ENCODE results near the gene NEK10. TPM values are rescaled to one million over a fixed set of nuclear protein-coding genes. Genes with fewer than 3 reads are reported as not detected.

Gene NEK10
- total RNA-seq, 1 experiment from 2014 or later: 0.66 TPM

DNA sequence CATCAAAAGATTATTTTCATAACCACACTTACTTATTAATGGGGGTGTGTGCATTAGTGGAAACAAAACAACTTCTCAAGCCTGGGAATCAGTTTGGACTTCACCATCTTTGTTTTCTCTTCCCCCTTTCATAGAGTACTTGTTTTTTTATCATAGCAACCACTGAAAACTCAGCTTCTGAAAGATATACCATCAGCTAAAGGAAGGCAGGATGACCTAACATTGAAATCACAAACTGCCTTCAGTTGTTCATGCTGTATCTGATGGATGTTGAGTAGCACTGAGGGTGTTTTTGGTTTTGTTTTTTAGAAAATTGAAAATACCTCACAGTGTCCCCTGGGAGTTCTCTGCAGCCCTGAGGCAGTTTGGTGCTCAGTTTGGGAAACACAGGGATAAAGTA lies 46.5 kb downstream of the NEK10 start:
- Histone ChIP-seq H3K56ac (ENCODE audit: insufficient read length, low read depth, low read length) (no peak overlapping the region), H2BK12ac (ENCODE audit: insufficient read length, low read depth, low read length) (no peak overlapping the region)
- TF ChIP-seq, protein P1, sequence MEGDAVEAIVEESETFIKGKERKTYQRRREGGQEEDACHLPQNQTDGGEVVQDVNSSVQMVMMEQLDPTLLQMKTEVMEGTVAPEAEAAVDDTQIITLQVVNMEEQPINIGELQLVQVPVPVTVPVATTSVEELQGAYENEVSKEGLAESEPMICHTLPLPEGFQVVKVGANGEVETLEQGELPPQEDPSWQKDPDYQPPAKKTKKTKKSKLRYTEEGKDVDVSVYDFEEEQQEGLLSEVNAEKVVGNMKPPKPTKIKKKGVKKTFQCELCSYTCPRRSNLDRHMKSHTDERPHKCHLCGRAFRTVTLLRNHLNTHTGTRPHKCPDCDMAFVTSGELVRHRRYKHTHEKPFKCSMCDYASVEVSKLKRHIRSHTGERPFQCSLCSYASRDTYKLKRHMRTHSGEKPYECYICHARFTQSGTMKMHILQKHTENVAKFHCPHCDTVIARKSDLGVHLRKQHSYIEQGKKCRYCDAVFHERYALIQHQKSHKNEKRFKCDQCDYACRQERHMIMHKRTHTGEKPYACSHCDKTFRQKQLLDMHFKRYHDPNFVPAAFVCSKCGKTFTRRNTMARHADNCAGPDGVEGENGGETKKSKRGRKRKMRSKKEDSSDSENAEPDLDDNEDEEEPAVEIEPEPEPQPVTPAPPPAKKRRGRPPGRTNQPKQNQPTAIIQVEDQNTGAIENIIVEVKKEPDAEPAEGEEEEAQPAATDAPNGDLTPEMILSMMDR (conservative IDR thresholded peaks at IDR 0.05): no peak

More for the DNA sequence above, 46.5 kb downstream of the NEK10 start:
- Histone ChIP-seq H4K91ac (ENCODE audit: insufficient read length, low read depth, low read length) (no peak overlapping the region), H3K4me1 (ENCODE audit: insufficient read depth, low read length) (no peaks in the 10 kb centered on the region), H3T11ph (ENCODE audit: low read length) (no peak overlapping the region), H2BK20ac (ENCODE audit: low read depth, low read length, poor library complexity, severe bottlenecking) (no peak overlapping the region), H3K18ac (ENCODE audit: insufficient read length, low read depth, low read length) (no peak overlapping the region), H2BK5ac (ENCODE audit: insufficient read length, low read length) (no peak overlapping the region), H3K23me2 (ENCODE audit: insufficient read length, low read depth, low read length, poor library complexity, severe bottlenecking) (no peaks in the 10 kb centered on the region), H3K27me3 (ENCODE audit: insufficient read depth, low read length) (no peaks in the 10 kb centered on the region), H2AK5ac (ENCODE audit: insufficient read length, low read length) (no peak overlapping the region), H3K4me2 (ENCODE audit: insufficient read depth, insufficient read length, low read length) (no peak overlapping the region), H3K4ac (ENCODE audit: low read depth, low read length) (no peak overlapping the region), H2AFZ (ENCODE audit: low read length) (no peak overlapping the region), H3K79me1 (ENCODE audit: insufficient read depth, low read depth, low read length, poor library complexity, severe bottlenecking) (no peaks in the 10 kb centered on the region), H3K14ac (ENCODE audit: insufficient read depth, low read length) (no peak overlapping the region), H3K9ac (ENCODE audit: extremely low read depth, insufficient read length, low read length) (no peak overlapping the region), H4K5ac (ENCODE audit: insufficient read length, low read depth, low read length) (no peak overlapping the region), H3K27ac (ENCODE audit: insufficient read length, low read depth, low read length) (no peak overlapping the region), H2BK15ac (ENCODE audit: low read depth, low read length) (no peak overlapping the region), H4K20me1 (ENCODE audit: control insufficient read depth, insufficient read depth, insufficient read length) (no peaks in the 10 kb centered on the region), H3K9me3 (ENCODE audit: control insufficient read depth, low read depth, low read length) (no peaks in the 10 kb centered on the region), H2BK120ac (ENCODE audit: low read depth, low read length, poor library complexity, severe bottlenecking) (no peak overlapping the region), H3K23ac (ENCODE audit: insufficient read length, low read depth, low read length) (no peak overlapping the region), H4K8ac (replicated peaks; ENCODE audit: insufficient read length, low read depth, low read length) (no peak overlapping the region), H3K79me2 (ENCODE audit: insufficient read depth, low read length) (no peaks in the 10 kb centered on the region)
- DNase-seq: no peak
- Mint-ChIP-seq H3K27ac (no peak overlapping the region), H3K27me3 (ENCODE audit: low read depth) (no peaks in the 10 kb centered on the region), H3K4me3 (no peak overlapping the region), H3K36me3 (ENCODE audit: insufficient read depth in 1 of 3, low read depth in 3 of 3) (no peaks in the 10 kb centered on the region), H3K4me1 (no peaks in the 10 kb centered on the region), H3K9me3 (no peaks in the 10 kb centered on the region)

All from H9 (cell line).